CD8-positive, alpha-beta memory T cell (primary cell): ENCODE results near the gene SYCN. TPM values are rescaled to one million over a fixed set of nuclear protein-coding genes. Genes with fewer than 3 reads are reported as not detected.

Source experiments
- CTCF ChIA-PET: fragments of 350-600 bp; sonication (Branson Sonifier 250); formaldehyde crosslinking; loops from one replicate; lab custom pipeline; 2021; ENCODE audit warnings: antibody characterized with exemption; lab: Charles Lee
- POLR2A ChIA-PET: fragments of 350-600 bp; sonication (Branson Sonifier 250); formaldehyde crosslinking; loops from one replicate; lab custom pipeline; 2021; ENCODE audit warnings: antibody characterized with exemption; lab: Charles Lee
- DNase-seq, 5 donors: peaks; one replicate each; pipeline versions ENCODE4 v3.0.0 to v3.0.0-alpha.2; 2020 to 2022; ENCODE audit warnings: mixed read lengths in 1 of 5
- H3K27ac ChIP-seq: one replicate; pipeline ENCODE4 v1.7.0; 2013; ENCODE audit warnings: low read depth, mild to moderate bottlenecking, low read length, moderate library complexity
- H3K27me3 ChIP-seq: 2 replicates; pipeline ENCODE4 v1.7.0; 2013; ENCODE audit warnings: low read length, mild to moderate bottlenecking; ENCODE audit not compliant: insufficient read depth, poor library complexity, severe bottlenecking
- H3K36me3 ChIP-seq: 2 replicates; pipeline ENCODE4 v1.7.0; 2013; ENCODE audit warnings: mild to moderate bottlenecking, low read length, moderate library complexity; ENCODE audit not compliant: insufficient read depth
- H3K4me1 ChIP-seq: 2 replicates; pipeline ENCODE4 v1.7.0; 2013; ENCODE audit warnings: mild to moderate bottlenecking, low read length, moderate library complexity; ENCODE audit not compliant: insufficient read depth
- H3K4me3 ChIP-seq: 2 replicates; pipeline ENCODE4 v1.7.0; 2013; ENCODE audit warnings: mild to moderate bottlenecking, low read length
- H3K9me3 ChIP-seq: 2 replicates; pipeline ENCODE4 v1.7.0; 2013; ENCODE audit warnings: mild to moderate bottlenecking, low read length
- H3K27ac Mint-ChIP-seq, 8 donors: one replicate each; pipeline ENCODE4 v1.8.0; 2020 to 2021; ENCODE audit warnings: mixed read lengths in 8 of 8, mild to moderate bottlenecking in 6 of 8, inconsistent platforms in 3 of 8, moderate library complexity in 3 of 8
- H3K27me3 Mint-ChIP-seq, 2 donors: one replicate each; pipeline ENCODE4 v1.8.0; 2020 to 2021; ENCODE audit warnings: mixed read lengths in 2 of 2, mild to moderate bottlenecking in 1 of 2, moderate library complexity in 1 of 2
- H3K36me3 Mint-ChIP-seq, 3 donors: one replicate each; pipeline ENCODE4 v1.8.0; 2020 to 2021; ENCODE audit warnings: mixed read lengths in 3 of 3, inconsistent platforms in 1 of 3, mild to moderate bottlenecking in 1 of 3
- H3K4me1 Mint-ChIP-seq, 3 donors: one replicate each; pipeline ENCODE4 v1.8.0; 2020 to 2021; ENCODE audit warnings: mixed read lengths in 3 of 3, inconsistent platforms in 1 of 3, mild to moderate bottlenecking in 1 of 3
- H3K4me3 Mint-ChIP-seq, 7 donors: one replicate each; pipeline ENCODE4 v1.8.0; 2020 to 2021; ENCODE audit warnings: mixed read lengths in 7 of 7, mild to moderate bottlenecking in 6 of 7, moderate library complexity in 4 of 7, inconsistent platforms in 2 of 7
- H3K9me3 Mint-ChIP-seq, 5 donors: one replicate each; pipeline ENCODE4 v1.8.0; 2020 to 2022; ENCODE audit warnings: mixed read lengths in 5 of 5, mild to moderate bottlenecking in 3 of 5, moderate library complexity in 2 of 5, inconsistent platforms in 1 of 5
- polyA plus RNA-seq: library from polyadenylated mRNA; unstranded; fragments of 300-500 nt; fragmentation: Illumina TruSeq; gene quantifications from one replicate; pipeline ENCODE4 v1.2.3, GENCODE V29; 2021
- total RNA-seq, 2 experiments: library from RNA; stranded (reverse); gene quantifications; one replicate each; pipeline ENCODE4 v1.2.3, GENCODE V29; 2021

The SYCN gene
- total and polyA plus RNA-seq, 3 experiments from 2014 or later: not detected

GRCh38 chr19:39154100-39154628, 49.9 kb downstream of the SYCN start:
- no peak for DNase-seq
- Mint-ChIP-seq H3K9me3 (no peaks in the 10 kb centered on the region), H3K27me3 (no peaks in the 10 kb centered on the region), H3K36me3 (peaks cover 0 to 12% (median 6%) of the 10 kb centered on the region in 3 donors), H3K27ac (peak overlapping the region in 2 of 8 donors; percentile 12 to 91), H3K4me1 (peaks cover 27 to 38% (median 32%) of the 10 kb centered on the region in 3 donors), H3K4me3 (no peak overlapping the region)
- Histone ChIP-seq H3K36me3 (no peaks in the 10 kb centered on the region), H3K27ac (no peak overlapping the region), H3K4me3 (no peak overlapping the region), H3K27me3 (no peaks in the 10 kb centered on the region), H3K4me1 (no peaks in the 10 kb centered on the region), H3K9me3 (no peaks in the 10 kb centered on the region)
- ChIA-PET CTCF (no interaction called here), POLR2A (no interaction called here)

Other genes with a start within 250 kb of the SYCN start
- gene FBXO17, start 228.5 kb downstream of the SYCN start, total RNA-seq: not detected
- gene FBXO17, start 228.5 kb downstream of the SYCN start, polyA plus RNA-seq: 0.16 TPM
- gene FBXO27, start 171.7 kb downstream of the SYCN start, total RNA-seq: under 1 TPM; 0.37 to 0.80 TPM
- gene FBXO27, start 171.7 kb downstream of the SYCN start, polyA plus RNA-seq: 0.64 TPM
- gene ACP7, start 119.9 kb downstream of the SYCN start, total RNA-seq: not detected
- 0.22 TPM for gene ACP7, start 119.9 kb downstream of the SYCN start, polyA plus RNA-seq
- 10 to 100 TPM; 21.3 to 21.8 TPM for gene PAK4, start 78.5 kb downstream of the SYCN start, total RNA-seq
- gene PAK4, start 78.5 kb downstream of the SYCN start, polyA plus RNA-seq: 1.8 TPM
- not detected for gene NCCRP1, start 7.3 kb downstream of the SYCN start, total RNA-seq
- not detected for gene NCCRP1, start 7.3 kb downstream of the SYCN start, polyA plus RNA-seq
- not detected for gene IFNL3, start 40.7 kb upstream of the SYCN start, total RNA-seq
- not detected for gene IFNL3, start 40.7 kb upstream of the SYCN start, polyA plus RNA-seq
- under 1 TPM in 1 of 2 experiments, not detected in 1; 0.31 TPM for gene IFNL4, start 44.6 kb upstream of the SYCN start, total RNA-seq
- gene IFNL4, start 44.6 kb upstream of the SYCN start, polyA plus RNA-seq: not detected
- not detected for gene IFNL2, start 64.1 kb upstream of the SYCN start, total RNA-seq
- gene IFNL2, start 64.1 kb upstream of the SYCN start, polyA plus RNA-seq: not detected
- gene IFNL1, start 92.1 kb upstream of the SYCN start, total RNA-seq: not detected
- gene IFNL1, start 92.1 kb upstream of the SYCN start, polyA plus RNA-seq: 4.6 TPM
- 1 to 10 TPM; 4.3 to 4.9 TPM for gene LRFN1, start 116.6 kb upstream of the SYCN start, total RNA-seq
- 6.7 TPM for gene LRFN1, start 116.6 kb upstream of the SYCN start, polyA plus RNA-seq
- 100 to 1,000 TPM; 246 to 247 TPM for gene GMFG, start 131.8 kb upstream of the SYCN start, total RNA-seq
- gene GMFG, start 131.8 kb upstream of the SYCN start, polyA plus RNA-seq: 1,052 TPM
- 10 to 100 TPM; 54.3 to 55.6 TPM for gene SAMD4B, start 138.2 kb upstream of the SYCN start, total RNA-seq
- 18.7 TPM for gene SAMD4B, start 138.2 kb upstream of the SYCN start, polyA plus RNA-seq
- 10 to 100 TPM; 44.6 to 46.9 TPM for gene PAF1, start 186.8 kb upstream of the SYCN start, total RNA-seq
- 50.2 TPM for gene PAF1, start 186.8 kb upstream of the SYCN start, polyA plus RNA-seq
- 10 to 100 TPM; 39.3 to 39.6 TPM for gene MED29, start 187.1 kb upstream of the SYCN start, total RNA-seq
- 56.8 TPM for gene MED29, start 187.1 kb upstream of the SYCN start, polyA plus RNA-seq
- gene ZFP36, start 202.6 kb upstream of the SYCN start, total RNA-seq: 10 to 100 TPM; 32.8 to 36.4 TPM
- 355 TPM for gene ZFP36, start 202.6 kb upstream of the SYCN start, polyA plus RNA-seq
- gene PLEKHG2, start 208.4 kb upstream of the SYCN start, total RNA-seq: 10 to 100 TPM; 35.2 to 36.4 TPM
- gene PLEKHG2, start 208.4 kb upstream of the SYCN start, polyA plus RNA-seq: 4.0 TPM
- gene RPS16, start 231.7 kb upstream of the SYCN start, total RNA-seq: 1,000 to 10,000 TPM; 2,654 to 2,668 TPM
- 1,795 TPM for gene RPS16, start 231.7 kb upstream of the SYCN start, polyA plus RNA-seq
- 100 to 1,000 TPM; 190 to 196 TPM for gene SUPT5H, start 241.3 kb upstream of the SYCN start, total RNA-seq
- gene SUPT5H, start 241.3 kb upstream of the SYCN start, polyA plus RNA-seq: 115 TPM